ENCODE measurements around the gene RAB1B. TPM values are rescaled to one million over a fixed set of nuclear protein-coding genes. Genes with fewer than 3 reads are reported as not detected.

The RAB1B gene
- total RNA-seq, 1 donor from 2014 or later = 150 TPM

DNA sequence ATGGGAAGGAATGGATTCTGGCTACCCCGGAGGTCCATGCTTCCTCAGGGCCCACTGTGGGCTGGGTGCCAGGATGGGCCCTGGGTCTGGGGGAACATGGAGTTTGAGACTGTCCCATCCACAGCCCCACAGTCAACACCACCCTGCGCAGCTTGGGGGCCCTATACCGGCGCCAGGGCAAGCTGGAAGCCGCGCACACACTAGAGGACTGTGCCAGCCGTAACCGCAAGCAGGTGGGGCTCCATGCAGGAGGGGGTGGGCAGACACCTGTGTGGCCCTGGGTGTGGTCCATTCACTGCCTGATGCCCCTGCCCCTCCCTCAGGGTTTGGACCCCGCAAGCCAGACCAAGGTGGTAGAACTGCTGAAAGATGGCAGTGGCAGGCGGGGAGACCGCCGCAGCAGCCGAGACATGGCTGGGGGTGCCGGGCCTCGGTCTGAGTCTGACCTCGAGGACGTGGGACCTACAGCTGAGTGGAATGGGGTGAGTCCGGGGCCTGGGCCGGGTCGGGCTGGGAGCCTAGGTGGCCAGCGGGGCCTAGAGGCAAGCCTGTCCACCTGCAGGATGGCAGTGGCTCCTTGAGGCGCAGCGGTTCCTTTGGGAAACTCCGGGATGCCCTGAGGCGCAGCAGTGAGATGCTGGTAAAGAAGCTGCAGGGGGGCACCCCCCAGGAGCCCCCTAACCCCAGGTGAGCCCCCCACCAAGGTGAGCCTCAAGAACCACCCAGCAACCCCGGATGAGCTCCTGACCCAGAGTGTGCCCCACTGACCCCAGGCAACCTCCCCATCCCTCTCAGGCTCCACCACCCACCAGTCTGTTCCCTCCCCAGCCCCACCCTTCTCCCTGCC is 2.7 kb upstream of the RAB1B start:
- Mint-ChIP-seq H3K36me3 (ENCODE audit: unreplicated experiment) (peaks cover 15% of the 10 kb centered on the region), H3K27ac (ENCODE audit: unreplicated experiment) (no peak overlapping the region), H3K27me3 (ENCODE audit: unreplicated experiment) (no peaks in the 10 kb centered on the region), H3K4me1 (ENCODE audit: unreplicated experiment) (peaks cover 20% of the 10 kb centered on the region), H3K9me3 (ENCODE audit: unreplicated experiment) (no peaks in the 10 kb centered on the region), H3K4me3 (ENCODE audit: unreplicated experiment) (no peak overlapping the region)
- TF ChIP-seq, protein P1, sequence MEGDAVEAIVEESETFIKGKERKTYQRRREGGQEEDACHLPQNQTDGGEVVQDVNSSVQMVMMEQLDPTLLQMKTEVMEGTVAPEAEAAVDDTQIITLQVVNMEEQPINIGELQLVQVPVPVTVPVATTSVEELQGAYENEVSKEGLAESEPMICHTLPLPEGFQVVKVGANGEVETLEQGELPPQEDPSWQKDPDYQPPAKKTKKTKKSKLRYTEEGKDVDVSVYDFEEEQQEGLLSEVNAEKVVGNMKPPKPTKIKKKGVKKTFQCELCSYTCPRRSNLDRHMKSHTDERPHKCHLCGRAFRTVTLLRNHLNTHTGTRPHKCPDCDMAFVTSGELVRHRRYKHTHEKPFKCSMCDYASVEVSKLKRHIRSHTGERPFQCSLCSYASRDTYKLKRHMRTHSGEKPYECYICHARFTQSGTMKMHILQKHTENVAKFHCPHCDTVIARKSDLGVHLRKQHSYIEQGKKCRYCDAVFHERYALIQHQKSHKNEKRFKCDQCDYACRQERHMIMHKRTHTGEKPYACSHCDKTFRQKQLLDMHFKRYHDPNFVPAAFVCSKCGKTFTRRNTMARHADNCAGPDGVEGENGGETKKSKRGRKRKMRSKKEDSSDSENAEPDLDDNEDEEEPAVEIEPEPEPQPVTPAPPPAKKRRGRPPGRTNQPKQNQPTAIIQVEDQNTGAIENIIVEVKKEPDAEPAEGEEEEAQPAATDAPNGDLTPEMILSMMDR (IDR thresholded peaks at IDR 0.05) = no peak
- DNase-seq (ENCODE audit: extremely low spot score, unreplicated experiment) = no peak

DNA sequence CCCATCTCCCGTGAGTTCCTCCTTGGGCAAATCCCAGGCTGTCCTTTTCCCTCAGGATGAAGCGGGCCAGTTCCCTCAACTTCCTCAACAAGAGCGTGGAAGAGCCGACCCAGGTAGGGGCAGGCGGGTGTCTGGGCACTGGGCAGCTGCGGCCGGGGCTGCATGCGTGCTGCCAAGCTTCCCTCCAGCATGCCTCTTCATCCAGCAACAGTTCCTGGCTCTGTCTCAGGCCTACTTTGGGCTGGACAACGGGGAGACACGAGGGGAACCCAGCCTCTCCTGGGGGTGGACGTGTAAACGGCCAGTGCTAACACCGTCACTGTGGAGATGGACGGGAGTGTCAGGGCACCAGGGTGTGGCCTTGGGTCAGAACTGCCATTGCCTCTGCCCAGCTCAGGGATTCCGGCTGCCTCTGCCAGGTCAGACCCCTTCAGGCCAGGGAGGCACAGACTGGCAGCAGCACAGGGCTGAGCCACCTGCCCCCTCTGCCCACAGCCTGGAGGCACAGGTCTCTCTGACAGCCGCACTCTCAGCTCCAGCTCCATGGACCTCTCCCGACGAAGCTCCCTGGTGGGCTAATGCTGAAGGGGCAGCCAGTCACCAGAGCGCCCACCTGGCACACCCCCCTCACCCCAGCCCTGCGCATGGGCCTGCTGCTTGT is 1.9 kb upstream of the RAB1B start:
- Mint-ChIP-seq H3K4me3 (ENCODE audit: unreplicated experiment) (peak overlapping the region; percentile 86), H3K4me1 (ENCODE audit: unreplicated experiment) (peaks cover 22% of the 10 kb centered on the region), H3K27me3 (ENCODE audit: unreplicated experiment) (no peaks in the 10 kb centered on the region), H3K36me3 (ENCODE audit: unreplicated experiment) (peaks cover 16% of the 10 kb centered on the region), H3K9me3 (ENCODE audit: unreplicated experiment) (no peaks in the 10 kb centered on the region), H3K27ac (ENCODE audit: unreplicated experiment) (peak overlapping the region; percentile 92)
- TF ChIP-seq, protein P1 (IDR thresholded peaks at IDR 0.05) = no peak
- no peak for DNase-seq (ENCODE audit: extremely low spot score, unreplicated experiment)

DNA sequence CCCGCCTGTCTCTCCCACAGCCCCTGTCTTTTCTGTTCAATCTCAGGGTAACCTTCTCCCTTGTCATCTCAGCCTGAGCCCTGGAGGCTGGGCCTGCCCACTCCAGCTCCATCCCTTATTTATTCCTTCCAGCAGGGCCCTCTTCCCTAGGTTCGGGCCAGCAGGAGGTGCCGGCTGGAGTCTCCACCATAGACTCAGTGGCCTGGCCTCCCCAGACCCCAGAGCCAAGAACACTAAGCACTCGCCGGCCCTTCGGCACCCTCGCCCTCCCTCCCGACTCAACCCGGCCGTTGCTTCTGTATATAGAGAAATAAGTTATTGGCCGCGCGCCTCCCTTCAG is 1.4 kb upstream of the RAB1B start:
- Mint-ChIP-seq H3K36me3 (ENCODE audit: unreplicated experiment) (peaks cover 18% of the 10 kb centered on the region), H3K4me1 (ENCODE audit: unreplicated experiment) (peaks cover 23% of the 10 kb centered on the region), H3K27me3 (ENCODE audit: unreplicated experiment) (no peaks in the 10 kb centered on the region), H3K27ac (ENCODE audit: unreplicated experiment) (peak overlapping the region; percentile 92), H3K4me3 (ENCODE audit: unreplicated experiment) (peak overlapping the region; percentile 86), H3K9me3 (ENCODE audit: unreplicated experiment) (no peaks in the 10 kb centered on the region)
- DNase-seq (ENCODE audit: extremely low spot score, unreplicated experiment) = no peak
- TF ChIP-seq, protein P1 (IDR thresholded peaks at IDR 0.05) = peak; percentile 10

DNA sequence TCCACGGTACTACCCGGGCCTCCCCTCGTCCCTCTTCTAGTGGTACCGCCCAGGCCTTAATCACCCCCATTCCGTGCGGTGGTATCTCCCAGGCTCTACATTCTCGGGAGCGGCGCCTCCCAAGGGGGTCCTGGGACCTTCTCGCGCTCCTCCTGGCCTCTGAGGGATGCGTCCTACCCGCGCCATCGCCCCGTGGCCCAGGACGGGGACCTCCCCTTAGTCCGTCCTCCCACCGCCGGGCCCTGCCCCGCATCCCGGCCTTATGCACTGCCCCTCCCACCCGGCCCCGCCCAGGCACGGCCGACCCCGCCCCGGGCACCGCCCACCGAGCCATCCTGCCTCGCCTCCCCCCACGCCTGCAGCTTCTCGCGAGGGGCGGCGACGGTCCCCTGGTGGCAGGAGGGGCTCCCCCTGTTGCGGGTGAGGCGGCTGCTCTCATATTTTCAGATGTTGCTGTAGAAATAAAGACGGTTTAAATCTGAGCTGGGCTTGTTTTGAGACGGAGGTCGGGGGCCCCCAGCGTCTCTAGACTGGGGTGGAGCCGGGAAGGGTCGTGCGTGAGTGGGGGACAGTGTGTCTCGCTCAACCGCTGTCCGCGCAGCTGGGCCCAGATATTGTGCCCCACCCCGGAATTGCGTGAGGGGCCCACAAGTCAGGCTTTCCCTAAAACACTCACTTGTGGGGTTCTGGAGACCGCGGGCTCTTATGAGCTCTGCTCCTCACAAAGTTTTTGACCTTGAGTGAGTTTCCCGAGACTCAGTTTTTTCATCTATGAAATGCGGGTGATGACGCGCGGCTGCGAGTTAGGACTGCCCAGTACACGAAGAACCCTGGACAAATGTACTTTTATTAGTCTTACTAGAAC is 828 bp upstream of the RAB1B start:
- H3K27ac Mint-ChIP-seq (ENCODE audit: unreplicated experiment) = peak overlapping the region; percentile 99
- H3K4me3 Mint-ChIP-seq (ENCODE audit: unreplicated experiment) = peak overlapping the region; percentile 86
- peaks cover 18% of the 10 kb centered on the region for H3K36me3 Mint-ChIP-seq (ENCODE audit: unreplicated experiment)
- H3K27me3 Mint-ChIP-seq (ENCODE audit: unreplicated experiment) = no peaks in the 10 kb centered on the region
- H3K9me3 Mint-ChIP-seq (ENCODE audit: unreplicated experiment) = no peaks in the 10 kb centered on the region
- peaks cover 23% of the 10 kb centered on the region for H3K4me1 Mint-ChIP-seq (ENCODE audit: unreplicated experiment)
- peak; percentile 96 for DNase-seq (ENCODE audit: extremely low spot score, unreplicated experiment)
- TF ChIP-seq, protein P1 (IDR thresholded peaks at IDR 0.05) = peak; percentile 27

Data from osteocyte (in vitro differentiated cells).